GM06990 (cell line): Measurements from ENCODE around the gene ITGA2B.

ENCODE experiments used
- DNase-seq: peaks from one replicate; pipeline ENCODE4 v3.0.0-alpha.2; 2011; ENCODE audit not compliant: insufficient read length; ENCODE audit errors: extremely low read depth
- H3K27me3 ChIP-seq: replicated peaks from 2 replicates; pipeline ENCODE4 v1.6.0; 2011; ENCODE audit warnings: low read length; ENCODE audit not compliant: control insufficient read depth, insufficient read depth
- H3K36me3 ChIP-seq: 2 replicates; pipeline ENCODE4 v1.5.1; 2011; ENCODE audit warnings: low read length; ENCODE audit not compliant: control insufficient read depth, insufficient read depth
- H3K4me3 ChIP-seq: replicated peaks from 2 replicates; pipeline ENCODE4 v1.5.1; 2011; ENCODE audit warnings: low read depth, mild to moderate bottlenecking, control low read depth, low read length
- TF ChIP-seq, protein P1 (sequence below): IDR thresholded peaks from 2 replicates; pipeline ENCODE4 v1.5.1; 2011; ENCODE audit warnings: low read length, control low read depth, mild to moderate bottlenecking, inconsistent platforms; ENCODE audit not compliant: insufficient read depth, poor library complexity, severe bottlenecking

The ITGA2B gene

DNA sequence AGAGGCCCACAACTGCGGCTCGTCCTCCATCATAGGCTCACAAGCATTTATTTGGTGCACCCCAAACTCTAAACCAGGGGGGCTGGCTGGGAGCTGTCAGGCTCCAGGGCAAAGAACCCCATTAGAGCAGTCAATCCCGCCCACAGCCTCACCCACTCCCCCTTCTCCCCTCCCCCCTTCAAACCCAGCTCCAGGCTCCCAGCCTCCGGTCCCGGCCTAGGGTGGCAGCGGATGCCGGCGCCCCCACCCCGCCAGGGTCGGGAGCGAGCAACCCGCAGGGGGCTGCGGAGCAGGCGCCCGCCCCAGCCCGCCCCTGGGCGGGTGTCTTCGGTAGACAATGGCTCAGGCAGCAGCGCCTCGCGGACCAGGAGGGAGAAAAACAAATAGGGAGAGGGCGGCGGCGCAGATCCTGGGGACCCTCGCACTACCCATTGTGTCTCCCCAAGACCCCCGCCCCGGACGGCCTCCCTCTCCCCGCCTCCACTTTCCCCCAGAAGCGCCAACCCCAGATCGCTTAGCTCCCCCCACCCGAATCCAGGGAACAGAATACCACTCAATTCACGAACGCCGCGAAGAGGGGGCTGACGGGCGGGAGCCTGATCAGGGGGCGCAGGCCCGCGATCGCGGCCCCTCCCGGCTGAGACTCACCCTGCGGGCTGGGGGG, 26.4 kb downstream of the ITGA2B start:
- DNase-seq, result no peak
- H3K4me3 ChIP-seq, result peak overlapping the region; percentile 68

DNA sequence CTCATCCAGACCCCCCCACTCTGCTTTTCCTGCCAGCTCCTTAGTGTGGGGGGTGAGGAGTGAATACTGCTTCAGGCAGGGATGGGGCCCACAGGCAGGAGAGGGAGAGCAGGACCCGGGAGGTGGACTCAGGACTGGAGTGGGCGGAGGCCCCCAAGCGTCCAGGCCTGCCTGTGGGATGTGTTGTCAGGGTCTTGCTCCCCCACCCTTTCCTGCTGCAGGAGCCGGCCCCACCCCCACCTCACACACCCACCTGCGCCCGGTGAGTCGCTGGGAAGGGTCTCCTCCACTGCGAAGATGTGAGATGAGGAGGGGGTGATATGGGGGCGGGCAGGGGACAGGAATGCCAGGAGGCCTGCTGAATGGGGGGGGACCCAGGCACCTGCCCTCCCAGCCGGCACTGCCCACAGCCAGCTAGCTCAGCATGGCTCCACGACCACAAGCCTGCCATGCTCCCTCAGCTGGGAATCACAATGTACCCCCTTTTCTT, 26.9 kb downstream of the ITGA2B start:
- H3K27me3 ChIP-seq, result no peaks in the 10 kb centered on the region
- TF ChIP-seq, protein P1, sequence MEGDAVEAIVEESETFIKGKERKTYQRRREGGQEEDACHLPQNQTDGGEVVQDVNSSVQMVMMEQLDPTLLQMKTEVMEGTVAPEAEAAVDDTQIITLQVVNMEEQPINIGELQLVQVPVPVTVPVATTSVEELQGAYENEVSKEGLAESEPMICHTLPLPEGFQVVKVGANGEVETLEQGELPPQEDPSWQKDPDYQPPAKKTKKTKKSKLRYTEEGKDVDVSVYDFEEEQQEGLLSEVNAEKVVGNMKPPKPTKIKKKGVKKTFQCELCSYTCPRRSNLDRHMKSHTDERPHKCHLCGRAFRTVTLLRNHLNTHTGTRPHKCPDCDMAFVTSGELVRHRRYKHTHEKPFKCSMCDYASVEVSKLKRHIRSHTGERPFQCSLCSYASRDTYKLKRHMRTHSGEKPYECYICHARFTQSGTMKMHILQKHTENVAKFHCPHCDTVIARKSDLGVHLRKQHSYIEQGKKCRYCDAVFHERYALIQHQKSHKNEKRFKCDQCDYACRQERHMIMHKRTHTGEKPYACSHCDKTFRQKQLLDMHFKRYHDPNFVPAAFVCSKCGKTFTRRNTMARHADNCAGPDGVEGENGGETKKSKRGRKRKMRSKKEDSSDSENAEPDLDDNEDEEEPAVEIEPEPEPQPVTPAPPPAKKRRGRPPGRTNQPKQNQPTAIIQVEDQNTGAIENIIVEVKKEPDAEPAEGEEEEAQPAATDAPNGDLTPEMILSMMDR, result no peak
- no peak for DNase-seq
- no peaks in the 10 kb centered on the region for H3K36me3 ChIP-seq
- peak overlapping the region; percentile 68 for H3K4me3 ChIP-seq

More for the DNA sequence above, 26.4 kb downstream of the ITGA2B start:
- Histone ChIP-seq H3K36me3 (no peaks in the 10 kb centered on the region), H3K27me3 (no peaks in the 10 kb centered on the region)
- TF ChIP-seq, protein P1, result peak; percentile 8

- DNase-seq, result no peak
- Histone ChIP-seq H3K4me3 (no peak overlapping the region), H3K27me3 (no peaks in the 10 kb centered on the region), H3K36me3 (no peaks in the 10 kb centered on the region)
- TF ChIP-seq, protein P1, result no peak
Observed at GRCh38 chr17:44361292-44362260, 27.9 kb downstream of the ITGA2B start.

GRCh38 chr17:44360826-44361225, 28.6 kb downstream of the ITGA2B start:
- no peaks in the 10 kb centered on the region for H3K36me3 ChIP-seq
- TF ChIP-seq, protein P1, result no peak
- no peaks in the 10 kb centered on the region for H3K27me3 ChIP-seq
- H3K4me3 ChIP-seq, result no peak overlapping the region
- no peak for DNase-seq

DNA sequence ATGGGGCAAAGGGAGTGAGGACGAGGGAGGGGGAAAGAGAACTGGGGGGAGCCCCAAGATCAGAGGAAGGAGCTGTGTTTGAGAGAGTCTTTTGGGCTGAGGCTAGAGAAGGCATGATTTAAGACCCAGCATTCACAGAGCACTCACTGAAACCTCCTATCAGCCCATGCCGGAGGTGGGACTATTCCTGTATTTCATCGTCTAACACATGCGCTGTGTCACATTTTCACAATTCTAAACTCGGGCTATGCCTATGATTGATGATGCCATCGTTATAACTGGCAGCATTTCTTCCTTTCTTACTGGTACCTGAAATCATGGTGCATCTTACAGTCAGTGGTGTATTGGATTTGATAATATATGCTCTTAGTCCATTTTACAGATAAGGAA, 29.3 kb downstream of the ITGA2B start:
- TF ChIP-seq, protein P1, result no peak
- DNase-seq, result no peak

More for the DNA sequence above, 29.3 kb downstream of the ITGA2B start:
- Histone ChIP-seq H3K4me3 (no peak overlapping the region), H3K36me3 (no peaks in the 10 kb centered on the region), H3K27me3 (no peaks in the 10 kb centered on the region)
